Endothelial cell (in vitro differentiated cells): Measurements from ENCODE around the gene MAPK8IP2. TPM values are rescaled to one million over a fixed set of nuclear protein-coding genes. Genes with fewer than 3 reads are reported as not detected.

ENCODE experiments used
- DNase-seq: peaks from one replicate; pipeline ENCODE4 v3.0.0; 2021; ENCODE audit warnings: low spot score
- H3K27ac Mint-ChIP-seq: one replicate; pipeline ENCODE4 v1.8.0; 2021; ENCODE audit warnings: mixed read lengths, inconsistent platforms; ENCODE audit not compliant: unreplicated experiment
- H3K27me3 Mint-ChIP-seq: one replicate; pipeline ENCODE4 v1.8.0; 2021; ENCODE audit warnings: mild to moderate bottlenecking, moderate library complexity, mixed read lengths, inconsistent platforms; ENCODE audit not compliant: unreplicated experiment
- H3K36me3 Mint-ChIP-seq: one replicate; pipeline ENCODE4 v1.8.0; 2021; ENCODE audit warnings: mild to moderate bottlenecking, low read depth, mixed read lengths, inconsistent platforms; ENCODE audit not compliant: unreplicated experiment
- H3K4me1 Mint-ChIP-seq: one replicate; pipeline ENCODE4 v1.8.0; 2021; ENCODE audit warnings: mild to moderate bottlenecking, mixed read lengths, inconsistent platforms; ENCODE audit not compliant: unreplicated experiment
- H3K4me3 Mint-ChIP-seq: one replicate; pipeline ENCODE4 v1.8.0; 2021; ENCODE audit warnings: mild to moderate bottlenecking, mixed read lengths, inconsistent platforms; ENCODE audit not compliant: unreplicated experiment
- H3K9me3 Mint-ChIP-seq: one replicate; pipeline ENCODE4 v1.8.0; 2021; ENCODE audit warnings: mixed read lengths, inconsistent platforms; ENCODE audit not compliant: unreplicated experiment
- total RNA-seq: library from RNA; stranded (reverse); fragmentation: NEBNext Ultra II Directional; extraction: Animal tissue kit (Norgen Biotek cat#: 25700); gene quantifications from one replicate; pipeline ENCODE4 v1.2.1, GENCODE V29; 2021; ENCODE audit not compliant: unreplicated experiment
- TF ChIP-seq, protein P1 (sequence below): fragments of 200-600 bp; sonication (generic); IDR thresholded peaks from one replicate; pipeline ENCODE4 v1.5.0; 2021; ENCODE audit warnings: antibody characterized with exemption; ENCODE audit not compliant: unreplicated experiment

The MAPK8IP2 gene
- total RNA-seq, 1 donor from 2014 or later, result 0.69 TPM

DNA sequence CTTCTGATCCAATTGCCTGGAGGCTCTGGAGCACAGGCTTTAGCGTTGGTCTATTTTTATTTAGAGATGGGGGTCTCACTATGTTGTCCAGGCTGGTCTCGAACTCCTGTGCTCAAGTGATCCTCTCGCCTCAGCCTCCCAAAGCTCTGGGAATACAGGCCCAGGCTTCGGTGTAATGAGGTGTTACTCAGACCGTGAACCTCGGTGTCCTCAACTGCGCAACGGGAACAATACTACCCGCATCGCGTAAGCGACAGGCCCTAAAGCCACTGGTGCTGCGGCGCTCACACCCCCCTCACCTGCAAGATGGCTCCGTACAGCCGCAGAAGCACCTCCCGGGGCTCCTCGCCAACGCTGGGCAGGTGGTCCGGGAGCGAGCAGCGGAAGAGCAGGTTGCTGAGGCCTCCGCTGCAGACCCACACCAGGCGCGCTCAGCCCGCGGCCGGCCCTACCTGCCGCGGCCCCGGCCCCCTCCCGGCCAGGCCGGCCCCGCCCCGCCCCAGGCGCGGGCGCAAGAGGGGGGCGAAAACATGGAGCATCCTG, 18.6 kb upstream of the MAPK8IP2 start:
- Mint-ChIP-seq H3K9me3 (no peaks in the 10 kb centered on the region), H3K27me3 (peaks cover 8% of the 10 kb centered on the region), H3K27ac (no peak overlapping the region), H3K36me3 (peaks cover 11% of the 10 kb centered on the region), H3K4me3 (peak overlapping the region; percentile 91), H3K4me1 (peaks cover 7% of the 10 kb centered on the region)
- TF ChIP-seq, protein P1, sequence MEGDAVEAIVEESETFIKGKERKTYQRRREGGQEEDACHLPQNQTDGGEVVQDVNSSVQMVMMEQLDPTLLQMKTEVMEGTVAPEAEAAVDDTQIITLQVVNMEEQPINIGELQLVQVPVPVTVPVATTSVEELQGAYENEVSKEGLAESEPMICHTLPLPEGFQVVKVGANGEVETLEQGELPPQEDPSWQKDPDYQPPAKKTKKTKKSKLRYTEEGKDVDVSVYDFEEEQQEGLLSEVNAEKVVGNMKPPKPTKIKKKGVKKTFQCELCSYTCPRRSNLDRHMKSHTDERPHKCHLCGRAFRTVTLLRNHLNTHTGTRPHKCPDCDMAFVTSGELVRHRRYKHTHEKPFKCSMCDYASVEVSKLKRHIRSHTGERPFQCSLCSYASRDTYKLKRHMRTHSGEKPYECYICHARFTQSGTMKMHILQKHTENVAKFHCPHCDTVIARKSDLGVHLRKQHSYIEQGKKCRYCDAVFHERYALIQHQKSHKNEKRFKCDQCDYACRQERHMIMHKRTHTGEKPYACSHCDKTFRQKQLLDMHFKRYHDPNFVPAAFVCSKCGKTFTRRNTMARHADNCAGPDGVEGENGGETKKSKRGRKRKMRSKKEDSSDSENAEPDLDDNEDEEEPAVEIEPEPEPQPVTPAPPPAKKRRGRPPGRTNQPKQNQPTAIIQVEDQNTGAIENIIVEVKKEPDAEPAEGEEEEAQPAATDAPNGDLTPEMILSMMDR, result no peak
- DNase-seq, result no peak

DNA sequence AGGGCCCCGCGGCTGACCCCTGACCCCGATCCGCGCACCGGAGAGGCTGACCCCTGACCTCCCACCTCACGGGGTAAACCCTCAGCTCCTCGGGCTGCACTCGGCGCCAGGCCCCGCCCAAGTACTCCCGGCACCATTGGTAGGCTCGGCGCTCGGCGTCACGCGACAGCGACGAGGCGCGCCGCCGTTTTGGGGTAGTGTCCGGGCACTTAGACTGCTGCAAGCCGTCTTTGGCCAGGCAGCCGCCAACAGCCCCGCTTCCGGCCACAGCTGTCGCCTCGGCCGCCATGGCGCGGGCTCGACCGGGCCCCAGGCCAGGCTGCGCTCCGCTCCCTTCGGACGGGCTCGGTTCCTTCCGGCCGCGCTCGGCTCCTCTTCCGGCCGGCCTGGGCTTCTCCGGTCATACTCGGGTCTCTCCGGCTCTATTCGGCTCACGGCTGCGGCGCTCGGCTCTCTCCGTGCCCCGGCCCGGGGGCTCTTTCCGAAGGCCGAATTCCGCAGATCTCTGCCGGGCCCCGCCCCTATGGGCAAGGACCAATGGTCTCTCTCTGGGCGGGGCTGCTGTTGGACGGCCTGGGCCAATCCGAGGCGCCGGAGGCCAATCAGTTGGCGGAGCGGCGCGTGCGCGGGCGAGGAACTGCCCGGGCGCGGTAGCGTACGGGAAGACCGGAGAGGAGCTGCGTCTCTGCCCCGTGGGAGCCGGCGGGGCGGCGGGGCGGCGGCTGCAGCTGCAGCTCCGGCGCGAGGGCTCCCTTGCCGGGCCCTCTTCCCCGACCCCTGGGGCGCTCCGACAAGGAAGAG, 17.9 kb upstream of the MAPK8IP2 start, which contains the start of gene CHKB:
Gene CHKB (minus strand): TSS at position 357 of the 801 bp plus-strand sequence. CDS start 68 bp downstream, at position 289.
- TF ChIP-seq, protein P1, result no peak
- peak within 1 kb of the TSS; percentile 94 for H3K4me3 Mint-ChIP-seq
- peaks cover 7% of the 10 kb centered on the region for H3K4me1 Mint-ChIP-seq
- peak within 1 kb of the TSS; percentile 64 for H3K27ac Mint-ChIP-seq
- no peaks in the 10 kb centered on the region for H3K9me3 Mint-ChIP-seq
- H3K27me3 Mint-ChIP-seq, result peaks cover 8% of the 10 kb centered on the region
- H3K36me3 Mint-ChIP-seq, result peaks cover 11% of the 10 kb centered on the region
- DNase-seq, result peak; percentile 99

DNA sequence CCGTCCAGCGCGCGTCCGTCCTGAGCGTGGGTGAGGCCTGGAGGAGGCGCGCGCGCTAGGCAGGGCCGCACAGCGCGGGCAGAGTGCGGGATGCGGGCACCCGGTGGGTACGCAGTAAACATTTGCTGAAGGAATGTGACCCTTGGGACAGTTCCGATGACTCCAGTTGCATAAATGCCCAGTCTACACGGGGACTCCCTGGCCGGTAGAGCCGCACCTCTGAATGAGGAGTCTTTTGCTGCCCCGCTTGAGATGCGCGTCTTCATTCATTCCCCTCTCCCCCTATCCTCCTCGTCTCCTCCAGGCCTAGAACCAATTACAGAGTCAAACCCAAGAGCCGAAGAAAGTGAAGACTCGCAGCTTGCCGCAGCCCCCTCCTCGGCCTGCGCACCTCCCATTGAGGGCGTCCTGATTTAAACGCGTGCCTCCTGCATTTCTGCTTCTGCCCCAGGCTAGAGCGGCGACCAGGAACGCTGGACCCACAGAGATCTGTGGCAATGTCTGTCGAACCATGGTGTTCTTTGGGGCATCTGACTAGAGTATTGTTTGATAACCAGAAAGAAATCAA, 17.2 kb upstream of the MAPK8IP2 start:
- Mint-ChIP-seq H3K27me3 (peaks cover 8% of the 10 kb centered on the region), H3K27ac (no peak overlapping the region), H3K4me1 (peaks cover 7% of the 10 kb centered on the region), H3K4me3 (peak overlapping the region; percentile 94), H3K36me3 (peaks cover 11% of the 10 kb centered on the region), H3K9me3 (no peaks in the 10 kb centered on the region)
- TF ChIP-seq, protein P1, result no peak
- DNase-seq, result no peak

DNA sequence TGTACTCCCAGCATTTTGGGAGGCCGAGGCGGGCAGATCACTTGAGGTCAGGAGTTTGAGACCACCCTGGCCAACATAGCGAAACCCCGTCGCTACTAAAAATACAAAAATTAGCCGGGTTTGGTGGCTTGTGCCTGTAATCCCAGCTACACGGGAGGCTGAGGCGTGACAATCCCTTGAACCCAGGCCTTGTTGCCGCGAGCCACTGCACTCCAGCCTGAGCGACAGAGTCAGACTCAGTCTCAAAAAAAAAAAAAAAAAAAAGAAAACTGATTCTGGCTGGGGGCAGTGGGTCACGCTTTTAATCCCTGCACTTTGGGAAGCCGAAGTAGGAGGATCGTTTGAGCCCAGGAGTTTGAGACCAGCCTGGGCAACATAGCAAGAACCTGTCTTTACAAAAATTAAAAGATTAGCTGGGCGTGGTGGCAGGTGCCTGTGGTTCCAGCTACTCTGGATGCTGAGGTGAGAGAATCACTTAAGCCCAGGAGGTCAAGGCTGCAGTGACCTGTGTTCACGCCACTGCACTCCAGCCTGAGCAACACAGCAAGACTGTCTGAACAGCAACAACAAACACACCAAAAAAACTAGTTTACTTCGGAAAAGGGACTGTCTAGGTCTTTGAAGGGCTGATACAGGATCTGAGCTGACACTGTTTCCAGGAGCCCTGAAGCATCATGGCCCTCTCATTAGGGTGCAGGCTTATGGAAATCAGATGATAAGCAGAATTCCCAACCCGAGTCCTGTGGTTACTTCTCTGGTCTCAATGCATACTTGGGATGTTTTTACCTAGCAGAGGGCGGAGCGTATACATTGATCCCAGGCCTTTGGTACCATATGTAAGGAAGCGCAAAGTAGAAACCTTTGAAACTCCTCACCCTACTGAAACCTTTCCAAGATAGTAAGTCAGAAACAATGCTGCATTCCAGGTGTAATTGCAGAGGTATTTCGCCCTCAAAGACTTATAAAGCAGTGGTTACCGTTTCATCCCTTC, 16.2 kb upstream of the MAPK8IP2 start:
- H3K4me3 Mint-ChIP-seq, result peak overlapping the region; percentile 94
- no peak for DNase-seq
- no peak overlapping the region for H3K27ac Mint-ChIP-seq
- H3K36me3 Mint-ChIP-seq, result peaks cover 11% of the 10 kb centered on the region
- TF ChIP-seq, protein P1, result no peak
- peaks cover 8% of the 10 kb centered on the region for H3K27me3 Mint-ChIP-seq
- no peaks in the 10 kb centered on the region for H3K9me3 Mint-ChIP-seq
- H3K4me1 Mint-ChIP-seq, result peaks cover 7% of the 10 kb centered on the region
